Gastrocnemius medialis (tissue), 4 donors: Measurements from ENCODE around the gene GABPA. TPM values are rescaled to one million over a fixed set of nuclear protein-coding genes. Genes with fewer than 3 reads are reported as not detected.
A peak's percentile ranks its signal among the peaks of the same experiment; 100 is the strongest.
"Not testable (repeated sequence)": the region's sequence is repeated elsewhere in the genome, so short reads cannot be mapped to it uniquely, and the experiment has no call there.

Experiments
- ATAC-seq, 2 donors: fragments of 150-250 bp; one replicate each; pipeline ENCODE4 v1.9.1; 2016
- DNase-seq, 2 donors: peaks; one replicate each; pipeline ENCODE4 v3.0.0-alpha.2; 2019
- H3K27ac ChIP-seq, 4 donors: fragments of 200-600 bp; sonication (generic); 1 replicate in 1 of 4; 2 replicates in 3 of 4; pipeline ENCODE4 v1.5.1; 2016 to 2018; ENCODE audit warnings: mild to moderate bottlenecking in 2 of 4, moderate library complexity in 1 of 4
- H3K27me3 ChIP-seq, 3 donors: fragments of 200-600 bp; sonication (generic) in 2 of 3; 1 replicate in 1 of 3; 2 replicates in 2 of 3; pipeline versions ENCODE4 v1.5.1 to v1.6.0; 2016 to 2019; ENCODE audit warnings: mild to moderate bottlenecking in 1 of 3, moderate library complexity in 1 of 3
- H3K36me3 ChIP-seq, 2 donors: fragments of 200-600 bp; sonication (generic) in 1 of 2; one replicate each; pipeline ENCODE4 v1.5.1; 2017 to 2018
- H3K4me1 ChIP-seq, 2 donors: fragments of 200-600 bp; sonication (generic) in 1 of 2; one replicate each; pipeline ENCODE4 v1.5.1; 2016 to 2017; ENCODE audit warnings: mild to moderate bottlenecking in 2 of 2
- H3K4me3 ChIP-seq, 4 donors: fragments of 200-600 bp; sonication (generic) in 3 of 4; 1 replicate in 1 of 4; 2 replicates in 3 of 4; pipeline ENCODE4 v1.5.1; 2016 to 2019; ENCODE audit warnings: mild to moderate bottlenecking in 2 of 4
- H3K9me3 ChIP-seq, 3 donors: fragments of 200-600 bp; sonication (generic) in 2 of 3; 1 replicate in 1 of 3; 2 replicates in 2 of 3; pipeline ENCODE4 v1.5.1; 2016 to 2019
- POLR2A ChIP-seq, 2 donors: fragments of 450-650 bp; IDR thresholded peaks; one replicate each; pipeline ENCODE4 v1.6.1; 2017; ENCODE audit warnings: antibody characterized with exemption in 2 of 2, mild to moderate bottlenecking in 2 of 2, moderate library complexity in 2 of 2
- in situ Hi-C, 4 donors: fragments of 200-750 bp; cut with MboI; loops; one replicate each; pipeline versions ENCODE4 v1.15.0 to v1.8.0; 2017; ENCODE audit warnings: low sequenced_read_pairs in 4 of 4
- intact Hi-C: fragments of 100-400 bp; cut with DNase I; formaldehyde crosslinking; loops from one replicate; pipeline ENCODE4 v1.15.1; 2023; ENCODE audit warnings: low total_unique reads
- total RNA-seq, 4 donors: library from RNA; depleted of rRNA; stranded (reverse); fragments of >200 nt; gene quantifications; one replicate each; pipeline versions ENCODE4 v1.1.0 to v1.2.3, GENCODE V29; 2016
- TF ChIP-seq, protein P1 (sequence below), 5 experiments: fragments of 450-650 bp in 3 of 5; fragments of 200-600 bp in 2 of 5; sonication (generic) in 2 of 5; IDR thresholded peaks in 4 of 5; conservative IDR thresholded peaks in 1 of 5; 1 replicate in 4 of 5; 2 replicates in 1 of 5; pipeline ENCODE4 v1.5.1; 2016 to 2019; ENCODE audit warnings: antibody characterized with exemption in 5 of 5, mild to moderate bottlenecking in 3 of 5, moderate library complexity in 3 of 5

GABPA gene
- total RNA-seq, 4 donors from 2014 or later, result 10.6 to 26.2 (median 15.5) TPM

DNA sequence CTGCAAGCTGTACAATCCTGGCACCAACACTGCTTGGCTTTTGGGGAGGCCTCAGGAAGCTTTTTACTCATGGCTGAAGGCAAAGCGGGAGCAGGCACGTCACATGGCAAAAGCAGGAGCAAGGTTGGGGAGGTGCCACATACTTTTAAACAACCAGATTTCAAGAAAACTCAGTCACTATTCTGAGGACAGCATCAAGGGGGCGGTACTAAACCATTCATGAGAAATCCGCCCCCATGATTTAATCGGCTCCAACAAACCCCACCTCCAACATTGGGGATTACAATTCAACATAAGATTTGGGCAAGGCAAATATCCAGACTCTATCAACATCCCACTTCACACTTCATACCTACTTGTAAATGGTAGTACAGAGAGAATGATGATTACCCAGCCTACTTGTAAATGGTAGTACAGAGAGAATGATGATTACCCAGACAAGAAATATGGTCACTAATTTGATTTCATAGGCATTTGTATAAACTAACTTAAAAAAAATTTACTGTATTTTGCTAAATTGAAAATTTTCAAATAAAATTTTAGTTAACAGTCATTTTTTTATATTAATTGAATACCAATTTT, 25.0 kb upstream of the GABPA start:
- H3K36me3 ChIP-seq, result no peaks in the 10 kb centered on the region
- TF ChIP-seq, protein P1, sequence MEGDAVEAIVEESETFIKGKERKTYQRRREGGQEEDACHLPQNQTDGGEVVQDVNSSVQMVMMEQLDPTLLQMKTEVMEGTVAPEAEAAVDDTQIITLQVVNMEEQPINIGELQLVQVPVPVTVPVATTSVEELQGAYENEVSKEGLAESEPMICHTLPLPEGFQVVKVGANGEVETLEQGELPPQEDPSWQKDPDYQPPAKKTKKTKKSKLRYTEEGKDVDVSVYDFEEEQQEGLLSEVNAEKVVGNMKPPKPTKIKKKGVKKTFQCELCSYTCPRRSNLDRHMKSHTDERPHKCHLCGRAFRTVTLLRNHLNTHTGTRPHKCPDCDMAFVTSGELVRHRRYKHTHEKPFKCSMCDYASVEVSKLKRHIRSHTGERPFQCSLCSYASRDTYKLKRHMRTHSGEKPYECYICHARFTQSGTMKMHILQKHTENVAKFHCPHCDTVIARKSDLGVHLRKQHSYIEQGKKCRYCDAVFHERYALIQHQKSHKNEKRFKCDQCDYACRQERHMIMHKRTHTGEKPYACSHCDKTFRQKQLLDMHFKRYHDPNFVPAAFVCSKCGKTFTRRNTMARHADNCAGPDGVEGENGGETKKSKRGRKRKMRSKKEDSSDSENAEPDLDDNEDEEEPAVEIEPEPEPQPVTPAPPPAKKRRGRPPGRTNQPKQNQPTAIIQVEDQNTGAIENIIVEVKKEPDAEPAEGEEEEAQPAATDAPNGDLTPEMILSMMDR (IDR thresholded peaks at IDR 0.05 in 4 of 5, conservative IDR thresholded peaks at IDR 0.05 in 1 of 5), result no peak
- TF ChIP-seq POLR2A (IDR thresholded peaks at IDR 0.05), result no peak
- H3K4me1 ChIP-seq, result no peaks in the 10 kb centered on the region
- in situ Hi-C loops (loop anchor here in 3 of 4 donors (5.0 kb wide), 2 partner anchors 97 to 102 kb away; partner anchors contain the start of gene MRPL39 (in 2 of the 3)), intact Hi-C loops (no loop called here)
- no peaks in the 10 kb centered on the region for H3K27me3 ChIP-seq
- DNase-seq, result no peak
- no peak for ATAC-seq
- H3K27ac ChIP-seq, result no peak overlapping the region
- H3K9me3 ChIP-seq, result no peaks in the 10 kb centered on the region
- H3K4me3 ChIP-seq, result no peak overlapping the region

DNA sequence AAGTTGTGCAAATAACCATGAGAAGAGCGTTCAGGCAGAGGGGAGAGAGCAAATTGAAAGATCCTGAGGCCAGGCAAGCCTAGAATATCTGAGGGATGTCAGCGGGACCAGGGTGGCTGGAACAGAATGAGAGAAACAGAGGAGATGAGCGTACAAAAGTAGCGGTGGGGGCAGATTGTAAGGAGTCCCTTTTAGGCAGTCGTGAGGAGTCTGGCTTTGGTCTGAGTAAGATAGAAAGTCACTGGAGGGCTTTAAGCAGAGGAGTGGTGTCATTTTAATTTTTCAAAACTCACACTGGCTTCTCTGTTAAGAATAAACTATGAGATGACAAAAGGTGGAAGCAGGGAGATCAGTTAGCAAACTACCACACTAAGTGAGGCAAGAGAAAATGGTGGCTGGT, 24.2 kb upstream of the GABPA start:
- intact Hi-C loops (no loop called here), in situ Hi-C loops (no loop called here)
- TF ChIP-seq POLR2A (IDR thresholded peaks at IDR 0.05), result no peak
- TF ChIP-seq, protein P1 (IDR thresholded peaks at IDR 0.05 in 4 of 5, conservative IDR thresholded peaks at IDR 0.05 in 1 of 5), result no peak
- H3K27me3 ChIP-seq, result no peaks in the 10 kb centered on the region
- no peak overlapping the region for H3K4me3 ChIP-seq
- H3K9me3 ChIP-seq, result no peaks in the 10 kb centered on the region
- DNase-seq (no peak), ATAC-seq (no peak)
- H3K4me1 ChIP-seq, result no peaks in the 10 kb centered on the region
- no peaks in the 10 kb centered on the region for H3K36me3 ChIP-seq
- no peak overlapping the region for H3K27ac ChIP-seq

DNA sequence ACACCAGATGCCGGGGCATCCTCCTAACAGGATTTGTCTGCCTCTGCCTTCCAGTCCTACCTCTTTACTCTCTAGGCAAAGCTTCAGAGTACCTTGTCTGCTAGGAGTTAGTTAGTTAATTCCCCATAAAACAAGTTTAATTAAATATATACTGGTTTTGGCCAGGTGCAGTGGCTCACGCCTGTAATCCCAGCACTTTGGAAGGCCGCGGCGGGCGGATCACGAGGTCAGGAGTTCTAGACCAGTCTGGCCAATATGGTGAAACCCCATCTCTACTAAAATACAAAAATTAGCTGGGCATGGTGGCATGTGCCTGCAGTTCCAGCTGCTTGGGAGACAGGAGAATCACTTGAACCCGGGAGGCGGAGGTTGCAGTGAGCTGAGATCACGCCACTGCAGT, 20.7 kb upstream of the GABPA start:
- intact Hi-C loops, H3K27me3 ChIP-seq, DNase-seq, H3K27ac ChIP-seq, H3K9me3 ChIP-seq, H3K36me3 ChIP-seq, in situ Hi-C loops, ATAC-seq, H3K4me1 ChIP-seq, H3K4me3 ChIP-seq: not testable (repeated sequence)

DNA sequence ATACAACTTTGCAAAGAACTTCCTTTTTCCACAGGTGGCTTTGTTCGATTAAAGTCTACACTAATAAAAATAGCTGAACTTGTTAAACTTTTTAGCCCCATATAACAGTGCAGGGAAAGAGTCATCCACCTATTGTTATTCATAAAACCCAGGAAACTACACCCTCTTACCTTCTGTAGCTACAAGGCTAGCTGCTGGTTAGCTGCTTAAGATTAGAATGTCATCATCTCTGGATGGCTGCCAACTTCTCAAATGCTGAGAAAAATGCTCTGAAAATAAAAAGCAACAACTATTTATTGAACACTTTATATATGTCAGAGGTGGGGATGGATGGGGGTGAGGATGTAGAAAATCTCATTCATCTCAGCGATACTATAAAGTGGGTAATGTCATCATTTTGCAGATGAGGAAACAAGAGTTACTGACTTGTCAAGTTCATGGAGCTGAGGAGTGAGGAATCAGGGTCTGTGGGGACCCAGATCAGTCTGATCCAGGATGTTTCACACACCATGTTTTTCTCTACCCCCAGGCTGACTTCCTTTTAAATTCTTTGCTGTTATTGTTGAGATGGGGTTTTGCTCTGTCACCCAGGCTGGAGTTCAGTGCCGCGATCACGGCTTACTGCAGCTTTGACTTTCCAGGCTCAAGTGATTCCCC, 17.2 kb upstream of the GABPA start:
- Histone ChIP-seq H3K4me3 (no peak overlapping the region), H3K36me3 (peaks cover 0 to 11% of the 10 kb centered on the region in 2 donors), H3K9me3 (no peaks in the 10 kb centered on the region), H3K27me3 (no peaks in the 10 kb centered on the region), H3K27ac (peak overlapping the region in 3 of 4 donors; percentile 19 to 49 (median 37)), H3K4me1 (peaks cover 0 to 3% of the 10 kb centered on the region in 2 donors)
- DNase-seq (no peak), ATAC-seq (peak in 1 of 2 donors; percentile 37)
- TF ChIP-seq, protein P1 (IDR thresholded peaks at IDR 0.05 in 4 of 5, conservative IDR thresholded peaks at IDR 0.05 in 1 of 5), result no peak
- TF ChIP-seq POLR2A (IDR thresholded peaks at IDR 0.05), result no peak
- intact Hi-C loops (no loop called here), in situ Hi-C loops (no loop called here)

DNA sequence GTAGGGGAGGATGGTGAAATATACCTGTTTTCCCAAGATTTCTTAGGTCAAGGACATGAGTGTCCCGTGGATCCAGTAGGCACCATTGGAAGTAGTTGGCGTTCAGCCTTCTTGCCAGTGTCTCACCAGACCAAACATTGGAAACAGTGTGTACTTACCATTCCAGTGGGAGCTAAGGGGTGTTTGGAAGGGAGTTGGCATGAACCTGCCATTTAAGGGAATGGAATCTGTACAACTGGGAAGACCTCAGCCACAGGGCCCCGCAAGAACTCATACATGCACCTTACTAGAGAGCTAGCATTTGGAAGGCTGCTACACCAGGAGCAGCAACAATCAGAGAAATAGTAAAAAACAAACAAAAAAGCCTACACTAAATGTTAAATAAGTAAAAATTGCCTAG, 12.8 kb upstream of the GABPA start:
- no peak overlapping the region for H3K4me3 ChIP-seq
- H3K4me1 ChIP-seq, result peaks cover 3 to 4% of the 10 kb centered on the region in 2 donors
- H3K9me3 ChIP-seq, result no peaks in the 10 kb centered on the region
- no peaks in the 10 kb centered on the region for H3K27me3 ChIP-seq
- H3K27ac ChIP-seq, result no peak overlapping the region
- intact Hi-C loops, result no loop called here
- in situ Hi-C loops, result loop anchor here in 1 of 4 donors (10.0 kb wide), 1 partner anchor 117 kb away; the partner anchor contains the start of gene MRPL39
- peaks cover 0 to 53% of the 10 kb centered on the region in 2 donors for H3K36me3 ChIP-seq
- ATAC-seq (no peak), DNase-seq (no peak)
- no peak for TF ChIP-seq POLR2A (IDR thresholded peaks at IDR 0.05)
- TF ChIP-seq, protein P1 (IDR thresholded peaks at IDR 0.05 in 4 of 5, conservative IDR thresholded peaks at IDR 0.05 in 1 of 5), result no peak
